GM21786 (cell line): ENCODE results near the gene COQ2.
"Not testable (repeated sequence)": the region's sequence is repeated elsewhere in the genome, so short reads cannot be mapped to it uniquely, and the experiment has no call there.

Experiments used
- ATAC-seq: cut with Tn5 transposase; IDR thresholded peaks from one replicate; pipeline ENCODE4 v1.9.1; 2021; ENCODE audit not compliant: unreplicated experiment

Gene COQ2

GRCh38 chr4:83288381-83288780, 3.8 kb upstream of the COQ2 start:
- not testable (repeated sequence) for ATAC-seq

GRCh38 chr4:83285055-83285407, 433 bp upstream of the COQ2 start:
- ATAC-seq = no peak

GRCh38 chr4:83283181-83283580, 1.4 kb downstream of the COQ2 start:
- ATAC-seq = no peak

- no peak for ATAC-seq
Observed at GRCh38 chr4:83282049-83282535, 2.5 kb downstream of the COQ2 start.

GRCh38 chr4:83281307-83281706, 3.3 kb downstream of the COQ2 start:
- no peak for ATAC-seq

- peak; percentile 64 for ATAC-seq
Observed at GRCh38 chr4:83276299-83277040, 8.1 kb downstream of the COQ2 start.

GRCh38 chr4:83273926-83274325, 10.7 kb downstream of the COQ2 start:
- not testable (repeated sequence) for ATAC-seq

- peak; percentile 85 for ATAC-seq
Observed at GRCh38 chr4:83272900-83273299, 11.7 kb downstream of the COQ2 start.

- ATAC-seq = no peak
Observed at GRCh38 chr4:83269256-83269655, 15.3 kb downstream of the COQ2 start.

- ATAC-seq = no peak
Observed at GRCh38 chr4:83268491-83268890, 16.1 kb downstream of the COQ2 start.

GRCh38 chr4:83267830-83268475, 16.6 kb downstream of the COQ2 start:
- no peak for ATAC-seq

- no peak for ATAC-seq
Observed at GRCh38 chr4:83267121-83267829, 17.3 kb downstream of the COQ2 start.

- ATAC-seq = peak; percentile 62
Observed at GRCh38 chr4:83266689-83267088, 17.9 kb downstream of the COQ2 start.

GRCh38 chr4:83263106-83263505, 21.5 kb downstream of the COQ2 start:
- ATAC-seq = no peak

GRCh38 chr4:83262682-83263081, 21.9 kb downstream of the COQ2 start:
- ATAC-seq = no peak

- ATAC-seq = no peak
Observed at GRCh38 chr4:83261307-83261706, 23.3 kb downstream of the COQ2 start.

- ATAC-seq = peak; percentile 67
Observed at GRCh38 chr4:83259586-83259985, 25.0 kb downstream of the COQ2 start.

- no peak for ATAC-seq
Observed at GRCh38 chr4:83258461-83258860, 26.1 kb downstream of the COQ2 start.

GRCh38 chr4:83257811-83258210, 26.8 kb downstream of the COQ2 start:
- ATAC-seq = no peak

- no peak for ATAC-seq
Observed at GRCh38 chr4:83255584-83255983, 29.0 kb downstream of the COQ2 start.

GRCh38 chr4:83252782-83253405, 31.7 kb downstream of the COQ2 start:
- ATAC-seq = peak; percentile 56
